H1 (cell line): ENCODE results near the gene CACNG8. TPM values are rescaled to one million over a fixed set of nuclear protein-coding genes. Genes with fewer than 3 reads are reported as not detected.

Experiments used
- ASH2L ChIP-seq: fragments of 200-600, 300-600 bp; sonication (generic); IDR thresholded peaks from one replicate; pipeline ENCODE4 v1.7.1; 2017; ENCODE audit warnings: low read length
- BCL11A ChIP-seq, 2 experiments: IDR thresholded peaks; one replicate each; pipeline ENCODE4 v1.6.1; 2011; ENCODE audit warnings: low read depth in 2 of 2, low read length in 2 of 2, mild to moderate bottlenecking in 2 of 2
- CREB1 ChIP-seq: IDR thresholded peaks from 2 replicates; pipeline ENCODE4 v1.6.1; 2012; ENCODE audit warnings: inconsistent platforms
- EGR1 ChIP-seq: IDR thresholded peaks from 2 replicates; pipeline ENCODE4 v1.6.1; 2011; ENCODE audit warnings: low read depth, low read length, borderline replicate concordance
- EP300 ChIP-seq, 2 experiments: IDR thresholded peaks; 1 replicate in 1 of 2; 2 replicates in 1 of 2; pipeline ENCODE4 v1.6.1; 2011 to 2012; ENCODE audit warnings: low read depth in 2 of 2, low read length in 2 of 2, mild to moderate bottlenecking in 2 of 2, borderline replicate concordance in 1 of 2, inconsistent platforms in 1 of 2, moderate library complexity in 1 of 2
- KDM1A ChIP-seq: fragments of 200-600, 300-600 bp; sonication (generic); IDR thresholded peaks from 2 replicates; pipeline ENCODE4 v1.7.1; 2016; ENCODE audit warnings: mild to moderate bottlenecking, low read length, borderline replicate concordance
- RAD21 ChIP-seq, 2 experiments: IDR thresholded peaks in 1 of 2; conservative IDR thresholded peaks in 1 of 2; 2 replicates each; pipeline ENCODE4 v1.6.1; 2011; ENCODE audit warnings: low read depth in 2 of 2, low read length in 2 of 2, improper control_type of control experiment in 1 of 2, inconsistent platforms in 1 of 2, mild to moderate bottlenecking in 1 of 2, moderate library complexity in 1 of 2
- RBBP5 ChIP-seq: IDR thresholded peaks from 2 replicates; pipeline ENCODE4 v1.7.1; 2012; ENCODE audit warnings: low read depth, mild to moderate bottlenecking, inconsistent platforms, low read length, moderate library complexity, borderline replicate concordance
- SAP30 ChIP-seq: fragments of 300-600 bp; sonication (generic); IDR thresholded peaks from 2 replicates; pipeline ENCODE4 v1.7.1; 2012; ENCODE audit warnings: low read length, moderate library complexity, mild to moderate bottlenecking, inconsistent platforms; ENCODE audit not compliant: insufficient read depth, insufficient replicate concordance
- SIN3A ChIP-seq, 2 experiments: IDR thresholded peaks in 1 of 2; conservative IDR thresholded peaks in 1 of 2; 2 replicates each; pipeline ENCODE4 v1.6.1; 2011 to 2012; ENCODE audit warnings: low read length in 2 of 2, improper control_type of control experiment in 1 of 2, low read depth in 1 of 2, mild to moderate bottlenecking in 1 of 2
- SP1 ChIP-seq: IDR thresholded peaks from 2 replicates; pipeline ENCODE4 v1.6.1; 2011; ENCODE audit warnings: low read depth, low read length
- SP4 ChIP-seq: IDR thresholded peaks from 2 replicates; pipeline ENCODE4 v1.6.1; 2012; ENCODE audit warnings: low read length, inconsistent platforms
- polyA plus RNA-seq, 7 experiments: library from polyadenylated mRNA; depleted of rRNA in 3 of 7; stranded (reverse) in 5 of 7; unstranded in 2 of 7; fragments of >200 nt in 5 of 7; fragments of 200-250 nt in 2 of 7; gene quantifications; 1 replicate in 5 of 7; 2 replicates in 1 of 7; 4 replicates in 1 of 7; pipeline versions ENCODE4 v1.2.1 to v1.2.3, GENCODE V29; 2011 to 2013; ENCODE audit warnings: missing spikeins in 2 of 7, mixed read lengths in 2 of 7
- total RNA-seq: library from RNA; stranded (reverse); fragmentation: NEBNext Ultra II Directional; extraction: Animal tissue kit (Norgen Biotek cat#: 25700); gene quantifications from 2 replicates; pipeline ENCODE4 v1.2.1, GENCODE V29; 2021
- TF ChIP-seq, protein P1 (sequence below): IDR thresholded peaks from 2 replicates; pipeline ENCODE4 v1.6.1; 2012; ENCODE audit warnings: inconsistent platforms

CACNG8 gene
- total and polyA plus RNA-seq, 2 of the 8 experiments (the other 6 are each of a cell fraction or from before 2014, with no cell fraction given), result 0.41 to 4.5 TPM

GRCh38 chr19:53958823-53959757 lies 3.6 kb upstream of the CACNG8 start (continued):
- TF ChIP-seq EP300 (IDR thresholded peaks at IDR 0.05; ENCODE audit: borderline replicate concordance in 1 of 2, low read depth in 2 of 2, low read length in 2 of 2) (0 out of 3 replicates have a peak, but pooled peaks of 1 of the 2 experiments have one; percentile 41), EGR1 (peak; percentile 65; the same call in 1 of the 2 replicates), RAD21 (IDR thresholded peaks at IDR 0.05 in 1 of 2, conservative IDR thresholded peaks at IDR 0.05 in 1 of 2; ENCODE audit: low read depth in 2 of 2, low read length in 2 of 2) (0 out of 4 replicates have a peak, but pooled peaks of 1 of the 2 experiments have one; percentile 2), SIN3A (conservative IDR thresholded peaks at IDR 0.05 in 1 of 2, IDR thresholded peaks at IDR 0.05 in 1 of 2; ENCODE audit: low read depth in 1 of 2, low read length in 2 of 2) (0 out of 4 replicates have a peak, but pooled peaks have one; percentile 22 to 51), BCL11A (IDR thresholded peaks at IDR 0.05; ENCODE audit: low read depth in 2 of 2, low read length in 2 of 2) (no peak), ASH2L (peak; percentile 54), CREB1 (no peak), KDM1A (peak; percentile 90), SP4 (no peak), SP1 (peak; percentile 63; the same call in 1 of the 2 replicates), RBBP5 (peak; percentile 80; the same call in 1 of the 2 replicates), SAP30 (no peak)
- TF ChIP-seq, protein P1, sequence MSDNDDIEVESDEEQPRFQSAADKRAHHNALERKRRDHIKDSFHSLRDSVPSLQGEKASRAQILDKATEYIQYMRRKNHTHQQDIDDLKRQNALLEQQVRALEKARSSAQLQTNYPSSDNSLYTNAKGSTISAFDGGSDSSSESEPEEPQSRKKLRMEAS, result 0 out of 2 replicates have a peak, but pooled peaks have one; percentile 24
- TF ChIP-seq, all 59 proteins: peak for 10
